HepG2 (cell line): ENCODE data around the gene ESYT3. TPM values are rescaled to one million over a fixed set of nuclear protein-coding genes. Genes with fewer than 3 reads are reported as not detected.

Experiments used
- ADNP ChIP-seq: sonication (generic); formaldehyde crosslinking; IDR thresholded peaks from 2 replicates; pipeline ENCODE4 v1.4.0; 2020; ENCODE audit warnings: missing genetic modification reagents
- DNMT3B ChIP-seq: conservative IDR thresholded peaks from 2 replicates; pipeline ENCODE4 v1.6.1; 2016; ENCODE audit warnings: missing biosample characterization, control low read depth
- FOXK1 ChIP-seq: sonication (generic); formaldehyde crosslinking; IDR thresholded peaks from 2 replicates; pipeline ENCODE4 v1.4.0; 2020; ENCODE audit warnings: low read depth, missing genetic modification reagents, borderline replicate concordance
- HMG20B ChIP-seq: conservative IDR thresholded peaks from 2 replicates; pipeline ENCODE4 v1.6.1; 2016; ENCODE audit warnings: missing genetic modification reagents, missing compliant biosample characterization
- KLF6 ChIP-seq: IDR thresholded peaks from 2 replicates; pipeline ENCODE4 v1.8.0; 2016; ENCODE audit warnings: missing biosample characterization, missing genetic modification reagents
- MAFF ChIP-seq: IDR thresholded peaks from 2 replicates; pipeline ENCODE4 v1.6.1; 2011; ENCODE audit warnings: low read depth, low read length, improper control_type of control experiment
- MTERF4 ChIP-seq: sonication (generic); formaldehyde crosslinking; IDR thresholded peaks from 2 replicates; pipeline ENCODE4 v1.8.0; 2023; ENCODE audit warnings: mild to moderate bottlenecking, missing genetic modification reagents
- NKX3-1 ChIP-seq: sonication (generic); formaldehyde crosslinking; IDR thresholded peaks from 2 replicates; pipeline ENCODE4 v1.5.0; 2020; ENCODE audit warnings: missing genetic modification reagents
- SP2 ChIP-seq: sonication (generic); formaldehyde crosslinking; IDR thresholded peaks from 2 replicates; pipeline ENCODE4 v1.5.1; 2020; ENCODE audit warnings: mild to moderate bottlenecking, missing genetic modification reagents
- TOE1 ChIP-seq: sonication (generic); formaldehyde crosslinking; IDR thresholded peaks from 2 replicates; pipeline ENCODE4 v1.4.0; 2020; ENCODE audit warnings: mild to moderate bottlenecking, missing genetic modification reagents
- ZFP36L2 ChIP-seq: sonication (generic); formaldehyde crosslinking; IDR thresholded peaks from 2 replicates; pipeline ENCODE4 v1.4.0; 2020; ENCODE audit warnings: missing genetic modification reagents
- ZFY ChIP-seq: sonication (generic); formaldehyde crosslinking; IDR thresholded peaks from 2 replicates; pipeline ENCODE4 v1.4.0; 2020; ENCODE audit warnings: missing genetic modification reagents
- ZMAT3 ChIP-seq: sonication (generic); formaldehyde crosslinking; conservative IDR thresholded peaks from 2 replicates; pipeline ENCODE4 v1.7.0; 2021; ENCODE audit warnings: missing genetic modification reagents
- ZNF180 ChIP-seq: sonication (generic); formaldehyde crosslinking; IDR thresholded peaks from 2 replicates; pipeline ENCODE4 v1.4.0; 2020; ENCODE audit warnings: low read depth, missing genetic modification reagents, borderline replicate concordance
- ZNF34 ChIP-seq: sonication (generic); formaldehyde crosslinking; IDR thresholded peaks from 2 replicates; pipeline ENCODE4 v1.4.0; 2020; ENCODE audit warnings: mild to moderate bottlenecking, missing genetic modification reagents, borderline replicate concordance
- ZNF460 ChIP-seq: sonication (generic); formaldehyde crosslinking; IDR thresholded peaks from 2 replicates; pipeline ENCODE4 v1.5.1; 2020; ENCODE audit warnings: missing genetic modification reagents, mild to moderate bottlenecking, borderline replicate concordance
- ZNF574 ChIP-seq: sonication (generic); formaldehyde crosslinking; IDR thresholded peaks from 2 replicates; pipeline ENCODE4 v1.4.0; 2020; ENCODE audit warnings: missing genetic modification reagents
- ZSCAN22 ChIP-seq: sonication (generic); formaldehyde crosslinking; IDR thresholded peaks from 2 replicates; pipeline ENCODE4 v1.4.0; 2020; ENCODE audit warnings: mild to moderate bottlenecking, missing genetic modification reagents
- polyA plus RNA-seq, 8 experiments: library from polyadenylated mRNA; depleted of rRNA in 3 of 8; stranded (reverse) in 7 of 8; unstranded in 1 of 8; fragments of >200 nt; fragmentation: Illumina TruSeq in 4 of 8; extraction: Trizol in 4 of 8; gene quantifications; 2 replicates each; pipeline versions ENCODE4 v1.2.1 to v1.2.3, GENCODE V29; 2011 to 2016; ENCODE audit warnings: low read depth in 4 of 8, missing spikeins in 1 of 8, mixed read lengths in 1 of 8; ENCODE audit not compliant: insufficient read depth in 1 of 8
- total RNA-seq, 5 experiments: library from RNA; depleted of rRNA; stranded (reverse); fragments of >200 nt; fragmentation: Illumina TruSeq; extraction: Trizol; gene quantifications; 2 replicates each; pipeline ENCODE4 v1.2.3, GENCODE V29; 2016; ENCODE audit warnings: low read depth in 1 of 5
- TF ChIP-seq, protein P1 (sequence below): sonication (generic); formaldehyde crosslinking; IDR thresholded peaks from 2 replicates; pipeline ENCODE4 v1.4.0; 2020; ENCODE audit warnings: mild to moderate bottlenecking, missing genetic modification reagents
- TF ChIP-seq, protein P2 (sequence below): sonication (generic); formaldehyde crosslinking; IDR thresholded peaks from 2 replicates; pipeline ENCODE4 v1.4.0; 2020; ENCODE audit warnings: low read depth, missing genetic modification reagents
- TF ChIP-seq, protein P3 (sequence below): sonication (generic); formaldehyde crosslinking; IDR thresholded peaks from 2 replicates; pipeline ENCODE4 v1.5.0; 2020; ENCODE audit warnings: missing genetic modification reagents

Gene ESYT3
- total and polyA plus RNA-seq, 2 of the 13 experiments (the other 11 are each of a cell fraction or from before 2014, with no cell fraction given) = 1.5 to 4.1 TPM

DNA sequence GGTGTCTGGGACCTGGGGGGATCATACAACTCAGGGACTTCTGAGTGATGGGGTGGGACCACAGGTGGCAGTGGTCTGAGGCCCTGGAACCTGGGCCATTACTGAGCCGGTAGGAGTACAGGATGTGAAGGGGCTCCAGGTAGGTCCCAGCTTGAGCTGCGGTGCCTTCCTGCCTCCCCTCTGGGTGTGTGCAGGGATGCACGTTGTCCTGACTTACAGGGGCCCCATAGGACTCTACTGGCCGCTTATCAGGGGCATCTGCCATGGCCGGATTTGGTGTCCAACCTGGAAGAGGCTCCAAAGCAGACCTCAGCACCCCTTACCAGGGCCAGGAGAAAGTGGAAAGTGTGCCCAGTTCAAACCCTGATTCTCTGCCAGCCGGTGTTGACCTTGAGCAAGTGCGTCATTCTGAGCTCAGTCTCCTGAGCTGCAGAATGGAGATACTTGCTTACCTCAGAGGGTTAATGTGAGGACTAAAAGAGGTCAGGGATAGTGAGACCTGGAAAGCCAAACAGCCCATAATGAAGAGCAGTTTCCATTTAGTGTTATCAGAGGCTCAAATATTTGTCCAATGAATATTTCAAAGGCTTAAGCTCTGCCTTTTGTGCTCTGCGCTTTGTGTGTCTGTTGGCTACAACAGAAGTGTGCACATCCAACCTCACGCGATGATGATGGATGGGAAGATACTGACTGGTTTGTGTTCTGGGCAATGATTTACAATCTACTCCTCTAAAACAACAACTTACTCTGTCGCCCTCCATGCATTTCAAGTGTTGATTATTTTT is 35.4 kb upstream of the ESYT3 start (continued):
- 0 out of 2 replicates have a peak, but pooled peaks have one; percentile 17 for TF ChIP-seq ZNF574 (CRISPR knock-in tag)
- TF ChIP-seq ADNP = peak; percentile 77
- no peak for TF ChIP-seq DNMT3B (CRISPR knock-in tag)
- no peak for TF ChIP-seq SP2
- TF ChIP-seq, protein P1, sequence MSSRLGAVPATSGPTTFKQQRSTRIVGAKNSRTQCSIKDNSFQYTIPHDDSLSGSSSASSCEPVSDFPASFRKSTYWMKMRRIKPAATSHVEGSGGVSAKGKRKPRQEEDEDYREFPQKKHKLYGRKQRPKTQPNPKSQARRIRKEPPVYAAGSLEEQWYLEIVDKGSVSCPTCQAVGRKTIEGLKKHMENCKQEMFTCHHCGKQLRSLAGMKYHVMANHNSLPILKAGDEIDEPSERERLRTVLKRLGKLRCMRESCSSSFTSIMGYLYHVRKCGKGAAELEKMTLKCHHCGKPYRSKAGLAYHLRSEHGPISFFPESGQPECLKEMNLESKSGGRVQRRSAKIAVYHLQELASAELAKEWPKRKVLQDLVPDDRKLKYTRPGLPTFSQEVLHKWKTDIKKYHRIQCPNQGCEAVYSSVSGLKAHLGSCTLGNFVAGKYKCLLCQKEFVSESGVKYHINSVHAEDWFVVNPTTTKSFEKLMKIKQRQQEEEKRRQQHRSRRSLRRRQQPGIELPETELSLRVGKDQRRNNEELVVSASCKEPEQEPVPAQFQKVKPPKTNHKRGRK (CRISPR knock-in tag) = no peak
- no peak for TF ChIP-seq TOE1 (CRISPR knock-in tag)
- TF ChIP-seq ZSCAN22 (CRISPR knock-in tag) = no peak
- TF ChIP-seq, protein P2, sequence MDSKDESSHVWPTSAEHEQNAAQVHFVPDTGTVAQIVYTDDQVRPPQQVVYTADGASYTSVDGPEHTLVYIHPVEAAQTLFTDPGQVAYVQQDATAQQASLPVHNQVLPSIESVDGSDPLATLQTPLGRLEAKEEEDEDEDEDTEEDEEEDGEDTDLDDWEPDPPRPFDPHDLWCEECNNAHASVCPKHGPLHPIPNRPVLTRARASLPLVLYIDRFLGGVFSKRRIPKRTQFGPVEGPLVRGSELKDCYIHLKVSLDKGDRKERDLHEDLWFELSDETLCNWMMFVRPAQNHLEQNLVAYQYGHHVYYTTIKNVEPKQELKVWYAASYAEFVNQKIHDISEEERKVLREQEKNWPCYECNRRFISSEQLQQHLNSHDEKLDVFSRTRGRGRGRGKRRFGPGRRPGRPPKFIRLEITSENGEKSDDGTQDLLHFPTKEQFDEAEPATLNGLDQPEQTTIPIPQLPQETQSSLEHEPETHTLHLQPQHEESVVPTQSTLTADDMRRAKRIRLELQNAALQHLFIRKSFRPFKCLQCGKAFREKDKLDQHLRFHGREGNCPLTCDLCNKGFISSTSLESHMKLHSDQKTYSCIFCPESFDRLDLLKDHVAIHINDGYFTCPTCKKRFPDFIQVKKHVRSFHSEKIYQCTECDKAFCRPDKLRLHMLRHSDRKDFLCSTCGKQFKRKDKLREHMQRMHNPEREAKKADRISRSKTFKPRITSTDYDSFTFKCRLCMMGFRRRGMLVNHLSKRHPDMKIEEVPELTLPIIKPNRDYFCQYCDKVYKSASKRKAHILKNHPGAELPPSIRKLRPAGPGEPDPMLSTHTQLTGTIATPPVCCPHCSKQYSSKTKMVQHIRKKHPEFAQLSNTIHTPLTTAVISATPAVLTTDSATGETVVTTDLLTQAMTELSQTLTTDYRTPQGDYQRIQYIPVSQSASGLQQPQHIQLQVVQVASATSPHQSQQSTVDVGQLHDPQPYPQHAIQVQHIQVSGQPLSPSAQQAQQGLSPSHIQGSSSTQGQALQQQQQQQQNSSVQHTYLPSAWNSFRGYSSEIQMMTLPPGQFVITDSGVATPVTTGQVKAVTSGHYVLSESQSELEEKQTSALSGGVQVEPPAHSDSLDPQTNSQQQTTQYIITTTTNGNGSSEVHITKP (CRISPR knock-in tag) = no peak
- no peak for TF ChIP-seq ZNF460 (CRISPR knock-in tag)
- TF ChIP-seq ZFY (CRISPR knock-in tag) = no peak
- TF ChIP-seq ZNF180 (CRISPR knock-in tag) = no peak
- TF ChIP-seq, protein P3, sequence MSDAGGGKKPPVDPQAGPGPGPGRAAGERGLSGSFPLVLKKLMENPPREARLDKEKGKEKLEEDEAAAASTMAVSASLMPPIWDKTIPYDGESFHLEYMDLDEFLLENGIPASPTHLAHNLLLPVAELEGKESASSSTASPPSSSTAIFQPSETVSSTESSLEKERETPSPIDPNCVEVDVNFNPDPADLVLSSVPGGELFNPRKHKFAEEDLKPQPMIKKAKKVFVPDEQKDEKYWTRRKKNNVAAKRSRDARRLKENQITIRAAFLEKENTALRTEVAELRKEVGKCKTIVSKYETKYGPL (CRISPR knock-in tag) = no peak
- TF ChIP-seq HMG20B = peak; percentile 89
- TF ChIP-seq KLF6 = no peak
- TF ChIP-seq ZFP36L2 = no peak
- no peak for TF ChIP-seq ZNF34 (CRISPR knock-in tag)
- no peak for TF ChIP-seq MTERF4 (CRISPR knock-in tag)
- no peak for TF ChIP-seq ZMAT3
- TF ChIP-seq FOXK1 (CRISPR knock-in tag) = no peak
- TF ChIP-seq NKX3-1 (CRISPR knock-in tag) = 0 out of 2 replicates have a peak, but pooled peaks have one; percentile 30
- no peak for TF ChIP-seq MAFF
